HuH-7.5 (cell line): ENCODE measurements around the gene DCTN5.

Experiments used
- DNase-seq: peaks from one replicate; pipeline ENCODE4 v3.0.0; 2011; ENCODE audit warnings: low spot score

DCTN5 gene

GRCh38 chr16:23663918-23664317 is 22.7 kb downstream of the DCTN5 start:
- no peak for DNase-seq

GRCh38 chr16:23666571-23667354 is 25.5 kb downstream of the DCTN5 start:
- DNase-seq: no peak

- no peak for DNase-seq
Observed at GRCh38 chr16:23667355-23667659, 26.0 kb downstream of the DCTN5 start.

GRCh38 chr16:23668225-23668624 is 27.0 kb downstream of the DCTN5 start:
- no peak for DNase-seq

- DNase-seq: no peak
Observed at GRCh38 chr16:23668873-23669272, 27.6 kb downstream of the DCTN5 start.

GRCh38 chr16:23670137-23670776 is 29.0 kb downstream of the DCTN5 start:
- DNase-seq: no peak

GRCh38 chr16:23673971-23674614 is 32.8 kb downstream of the DCTN5 start:
- no peak for DNase-seq

- DNase-seq: no peak
Observed at GRCh38 chr16:23676924-23677480, 35.7 kb downstream of the DCTN5 start.

GRCh38 chr16:23678430-23679273 is 37.4 kb downstream of the DCTN5 start, which contains the start of gene PLK1:
Gene PLK1, plus strand, starts transcription at chr16:23678889. Its CDS starts 44 bp downstream, at chr16:23678933.
- peak; percentile 82 for DNase-seq

GRCh38 chr16:23679274-23679985 is 38.2 kb downstream of the DCTN5 start:
- DNase-seq: peak; percentile 67

GRCh38 chr16:23679986-23680336 is 38.7 kb downstream of the DCTN5 start:
- DNase-seq: no peak

- no peak for DNase-seq
Observed at GRCh38 chr16:23682181-23682580, 40.9 kb downstream of the DCTN5 start.

GRCh38 chr16:23683487-23683886 is 42.2 kb downstream of the DCTN5 start:
- no peak for DNase-seq

GRCh38 chr16:23687034-23687808 is 46.0 kb downstream of the DCTN5 start:
- no peak for DNase-seq

GRCh38 chr16:23689442-23690187 is 48.3 kb downstream of the DCTN5 start:
- DNase-seq: no peak

GRCh38 chr16:23690771-23691482 is 49.7 kb downstream of the DCTN5 start:
- DNase-seq: no peak

GRCh38 chr16:23691483-23692189 is 50.4 kb downstream of the DCTN5 start:
- no peak for DNase-seq

GRCh38 chr16:23692190-23692837 is 51.0 kb downstream of the DCTN5 start:
- no peak for DNase-seq
